ENCODE measurements around the gene CD86. TPM values are rescaled to one million over a fixed set of nuclear protein-coding genes. Genes with fewer than 3 reads are reported as not detected.
A peak's percentile ranks its signal among the peaks of the same experiment; 100 is the strongest.

Gene CD86
- total RNA-seq, 1 experiment from 2014 or later: not detected

DNA sequence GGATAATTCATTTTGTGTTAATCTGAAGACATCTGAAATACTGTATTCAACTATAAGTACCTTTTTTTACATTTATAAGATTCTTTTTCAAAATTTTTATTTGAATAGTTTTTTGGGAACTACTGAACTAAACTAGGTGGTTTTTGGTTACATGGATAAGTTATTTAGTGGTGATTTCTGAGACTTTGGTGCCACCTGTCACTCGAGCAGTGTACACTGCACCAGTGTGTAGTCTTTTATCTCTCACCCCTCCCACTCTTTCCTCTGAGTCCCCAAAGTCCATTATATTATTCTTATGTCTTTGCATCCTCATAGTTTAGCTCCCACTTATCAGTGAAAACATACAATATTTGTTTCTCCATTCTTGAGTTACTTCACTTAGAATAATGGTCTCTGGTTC lies 57.6 kb downstream of the CD86 start:
- Histone ChIP-seq H3K36me3 (ENCODE audit: control insufficient read depth in 1 of 2, insufficient read depth in 2 of 2, low read length in 2 of 2) (no peaks in the 10 kb centered on the region), H3K79me2 (ENCODE audit: insufficient read depth, low read length) (no peaks in the 10 kb centered on the region), H3K4me2 (ENCODE audit: low read length) (no peak overlapping the region), H3K4me3 (replicated peaks in 1 of 2; ENCODE audit: low read depth in 1 of 2, low read length in 2 of 2) (no peak overlapping the region), H4K20me1 (ENCODE audit: insufficient read depth) (no peaks in the 10 kb centered on the region), H3K27ac (ENCODE audit: low read depth, low read length) (no peak overlapping the region), H3K27me3 (ENCODE audit: insufficient read depth, low read length) (no peaks in the 10 kb centered on the region), H3K9me3 (ENCODE audit: control insufficient read depth in 1 of 2, insufficient read depth in 1 of 2, low read depth in 1 of 2, low read length in 2 of 2) (no peaks in the 10 kb centered on the region), H3K9ac (ENCODE audit: low read length) (no peak overlapping the region), H2AFZ (ENCODE audit: low read depth, low read length, poor library complexity, severe bottlenecking) (no peak overlapping the region), H3K9me2 (ENCODE audit: insufficient read depth) (no peaks in the 10 kb centered on the region), H3K4me1 (ENCODE audit: control insufficient read depth in 1 of 2, insufficient read depth in 2 of 2, low read length in 2 of 2) (no peaks in the 10 kb centered on the region)
- DNase-seq (ENCODE audit: low read depth, low spot score) (no peak), ATAC-seq (0 out of 2 replicates have a peak, but pooled peaks have one; percentile 46)
- ChIA-PET POLR2A (no interaction called here), CTCF (interaction anchor here (1.2 kb wide), 1 partner anchor 146 kb away, joined by 4 read pairs; no protein-coding TSS in a partner anchor), RAD21 (ENCODE audit: low non-redundant PET in 1 of 2, low total read pairs in 2 of 2, uncharacterized antibody in 2 of 2, unreplicated experiment in 2 of 2) (no interaction called here)
- TF ChIP-seq ZFX (IDR thresholded peaks at IDR 0.05) (no peak), CBX3 (IDR thresholded peaks at IDR 0.05; ENCODE audit: low read depth) (no peak), RAD21 (IDR thresholded peaks at IDR 0.05; ENCODE audit: low read depth) (peak; percentile 32)
- BruUV-seq (replicated peaks): no TSS peak
- intact Hi-C loops (cut with micrococcal nuclease): loop anchor here (5.0 kb wide), 1 partner anchor 565 kb away; the partner anchor contains the start of gene POLQ

DNA sequence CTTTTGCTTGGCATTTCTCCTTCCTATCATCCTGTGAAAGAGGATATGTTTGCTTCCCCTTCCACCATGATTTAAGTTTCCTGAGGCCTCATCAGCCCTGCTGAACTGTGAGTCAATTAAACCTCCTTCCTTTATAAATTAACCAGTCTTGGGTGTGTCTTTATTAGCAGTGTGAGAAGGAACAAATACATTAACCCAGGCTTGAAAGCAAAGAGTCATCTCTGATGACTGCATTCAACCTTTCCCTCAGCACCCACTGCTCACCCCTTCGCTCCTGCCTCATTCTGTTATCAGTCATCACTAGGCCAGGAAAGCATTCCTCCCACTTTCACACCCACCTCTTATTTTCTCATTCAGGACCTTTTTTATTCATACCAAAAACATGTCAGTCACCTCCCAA lies 68.7 kb downstream of the CD86 start:
- Histone ChIP-seq H2AFZ (ENCODE audit: low read depth, low read length, poor library complexity, severe bottlenecking) (no peak overlapping the region), H3K27me3 (ENCODE audit: insufficient read depth, low read length) (no peaks in the 10 kb centered on the region), H3K4me3 (replicated peaks in 1 of 2; ENCODE audit: low read depth in 1 of 2, low read length in 2 of 2) (no peak overlapping the region), H3K36me3 (ENCODE audit: control insufficient read depth in 1 of 2, insufficient read depth in 2 of 2, low read length in 2 of 2) (no peaks in the 10 kb centered on the region), H3K4me1 (ENCODE audit: control insufficient read depth in 1 of 2, insufficient read depth in 2 of 2, low read length in 2 of 2) (no peaks in the 10 kb centered on the region), H3K4me2 (ENCODE audit: low read length) (no peak overlapping the region), H3K9me2 (ENCODE audit: insufficient read depth) (0 out of 2 replicates have a peak, but pooled peaks cover 2% of the 10 kb centered on the region), H4K20me1 (ENCODE audit: insufficient read depth) (no peaks in the 10 kb centered on the region), H3K27ac (ENCODE audit: low read depth, low read length) (no peak overlapping the region), H3K9me3 (ENCODE audit: control insufficient read depth in 1 of 2, insufficient read depth in 1 of 2, low read depth in 1 of 2, low read length in 2 of 2) (no peaks in the 10 kb centered on the region), H3K9ac (ENCODE audit: low read length) (no peak overlapping the region), H3K79me2 (ENCODE audit: insufficient read depth, low read length) (no peaks in the 10 kb centered on the region)
- BruUV-seq (replicated peaks): no TSS peak
- POLR2A ChIA-PET: no interaction called here
- DNase-seq (ENCODE audit: low read depth, low spot score) (no peak), ATAC-seq (no peak)
- no peak for TF ChIP-seq REST (IDR thresholded peaks at IDR 0.05; ENCODE audit: low read depth)
- TF ChIP-seq TCF7L2 (IDR thresholded peaks at IDR 0.05; ENCODE audit: borderline replicate concordance, extremely low read depth, insufficient read depth, insufficient read length): no peak
- TF ChIP-seq SP1 (IDR thresholded peaks at IDR 0.05; ENCODE audit: low read depth): no peak
- TF ChIP-seq CEBPB (IDR thresholded peaks at IDR 0.05; ENCODE audit: low read depth): no peak
- TF ChIP-seq, protein P1, sequence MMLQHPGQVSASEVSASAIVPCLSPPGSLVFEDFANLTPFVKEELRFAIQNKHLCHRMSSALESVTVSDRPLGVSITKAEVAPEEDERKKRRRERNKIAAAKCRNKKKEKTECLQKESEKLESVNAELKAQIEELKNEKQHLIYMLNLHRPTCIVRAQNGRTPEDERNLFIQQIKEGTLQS (IDR thresholded peaks at IDR 0.05): no peak
- TF ChIP-seq FOSL1 (IDR thresholded peaks at IDR 0.05; ENCODE audit: low read depth): no peak
- no peak for TF ChIP-seq CBX3 (IDR thresholded peaks at IDR 0.05; ENCODE audit: low read depth)
- no peak for TF ChIP-seq CTCF (IDR thresholded peaks at IDR 0.05 in 2 of 3, conservative IDR thresholded peaks at IDR 0.05 in 1 of 3; ENCODE audit: borderline replicate concordance in 1 of 3, insufficient read depth in 1 of 3, low read depth in 2 of 3, low read length in 2 of 3)
- no peak for TF ChIP-seq YY1 (IDR thresholded peaks at IDR 0.05; ENCODE audit: extremely low read depth, insufficient replicate concordance, low read depth, low read length)
- no peak for TF ChIP-seq EGR1 (IDR thresholded peaks at IDR 0.05; ENCODE audit: low read depth)
- no peak for TF ChIP-seq SIN3A (IDR thresholded peaks at IDR 0.05; ENCODE audit: low read depth)
- CTCF ChIA-PET: no interaction called here
- intact Hi-C loops (cut with micrococcal nuclease): no loop called here
- RAD21 ChIA-PET (ENCODE audit: low non-redundant PET in 1 of 2, low total read pairs in 2 of 2, uncharacterized antibody in 2 of 2, unreplicated experiment in 2 of 2): no interaction called here

Data from HCT116 (cell line).